OCI-LY7 (cell line): Measurements from ENCODE around the gene CYP19A1. TPM values are rescaled to one million over a fixed set of nuclear protein-coding genes. Genes with fewer than 3 reads are reported as not detected.

Source experiments
- BruUV-seq: library from RNA; stranded (reverse); fragments of 400-500 nt; replicated peaks from 2 replicates; lab custom pipeline; 2021; lab: Mats Ljungman, UMichigan
- CTCF ChIA-PET: fragments of 300-600 bp; sonication (Branson Sonifier 250); formaldehyde crosslinking; loops from one replicate; lab custom pipeline; 2022; ENCODE audit warnings: antibody characterized with exemption; ENCODE audit not compliant: unreplicated experiment; lab: Charles Lee
- POLR2A ChIA-PET: fragments of 300-600 bp; sonication (Branson Sonifier 250); formaldehyde crosslinking; loops from one replicate; lab custom pipeline; 2022; ENCODE audit warnings: antibody characterized with exemption; lab: Charles Lee
- DNase-seq: peaks from one replicate; pipeline ENCODE4 v3.0.0-alpha.2; 2015; ENCODE audit warnings: low spot score
- H2AFZ ChIP-seq: fragments of 200-600 bp; sonication (generic), shearing (Covaris generic); 2 replicates; pipeline ENCODE4 v1.6.1; 2014; ENCODE audit warnings: mild to moderate bottlenecking, antibody characterized with exemption, low read length, moderate library complexity
- H3K27ac ChIP-seq: fragments of 200-600 bp; sonication (generic); 2 replicates; pipeline ENCODE4 v1.5.1; 2014; ENCODE audit warnings: mixed run types, low read depth, mild to moderate bottlenecking, moderate library complexity, low read length, inconsistent platforms; ENCODE audit not compliant: poor library complexity, severe bottlenecking
- H3K36me3 ChIP-seq: fragments of 200-600 bp; sonication (generic); 2 replicates; pipeline ENCODE4 v1.6.1; 2014; ENCODE audit warnings: mild to moderate bottlenecking, antibody characterized with exemption, low read length, moderate library complexity, mixed read lengths; ENCODE audit not compliant: insufficient read depth
- H3K4me1 ChIP-seq: fragments of 200-600 bp; sonication (generic); 2 replicates; pipeline ENCODE4 v1.5.1; 2014; ENCODE audit warnings: mild to moderate bottlenecking, low read length; ENCODE audit not compliant: insufficient read depth, poor library complexity, severe bottlenecking
- H3K4me2 ChIP-seq: fragments of 200-600 bp; sonication (generic); 2 replicates; pipeline ENCODE4 v1.6.1; 2014; ENCODE audit warnings: mild to moderate bottlenecking, low read length
- H3K4me3 ChIP-seq: fragments of 200-600 bp; sonication (generic); 2 replicates; pipeline ENCODE4 v1.5.1; 2014; ENCODE audit warnings: mild to moderate bottlenecking, low read depth, low read length; ENCODE audit not compliant: poor library complexity, severe bottlenecking
- H3K79me2 ChIP-seq: fragments of 200-600 bp; sonication (generic); 2 replicates; pipeline ENCODE4 v1.6.1; 2016; ENCODE audit warnings: low read depth, mild to moderate bottlenecking, low read length, moderate library complexity, mixed read lengths; ENCODE audit not compliant: insufficient read depth
- H3K9me2 ChIP-seq: fragments of 200-600 bp; sonication (generic); 2 replicates; pipeline ENCODE4 v1.6.1; 2016; ENCODE audit warnings: mild to moderate bottlenecking, low read length, mixed read lengths; ENCODE audit not compliant: insufficient read depth
- H3K9me3 ChIP-seq: fragments of 200-600 bp; sonication (generic); 2 replicates; pipeline ENCODE4 v1.6.1; 2014; ENCODE audit warnings: mild to moderate bottlenecking, mixed run types, low read length, mixed read lengths
- H4K20me1 ChIP-seq: fragments of 200-600 bp; sonication (generic); 2 replicates; pipeline ENCODE4 v1.6.1; 2014; ENCODE audit warnings: mild to moderate bottlenecking, antibody characterized with exemption, low read length, moderate library complexity, mixed read lengths; ENCODE audit not compliant: insufficient read depth
- EZH2phosphoT487 ChIP-seq: fragments of 200-600 bp; sonication (generic); IDR thresholded peaks from 2 replicates; pipeline ENCODE4 v1.6.1; 2018; ENCODE audit warnings: low read depth, borderline replicate concordance, mild to moderate bottlenecking, mixed run types, antibody characterized with exemption, low read length, moderate library complexity, mixed read lengths
- intact Hi-C: fragments of 100-400 bp; cut with micrococcal nuclease; formaldehyde crosslinking; loops from one replicate; pipeline ENCODE4 v1.10.0; 2022; ENCODE audit not compliant: unreplicated experiment
- total RNA-seq, 2 experiments: library from RNA; depleted of rRNA in 1 of 2; stranded (reverse); fragments of >200 nt in 1 of 2; shearing (Covaris generic) in 1 of 2; gene quantifications; 2 replicates each; pipeline ENCODE4 v1.2.3, GENCODE V29; 2014 to 2022
- TF ChIP-seq, protein P1 (sequence below): fragments of 200-600 bp; sonication (generic); conservative IDR thresholded peaks from 2 replicates; pipeline ENCODE4 v1.5.1; 2014; ENCODE audit warnings: mild to moderate bottlenecking, antibody characterized with exemption, low read length, moderate library complexity, mixed read lengths

CYP19A1 gene
- total RNA-seq, 2 experiments from 2014 or later, result 0.13 TPM; not detected in 1

DNA sequence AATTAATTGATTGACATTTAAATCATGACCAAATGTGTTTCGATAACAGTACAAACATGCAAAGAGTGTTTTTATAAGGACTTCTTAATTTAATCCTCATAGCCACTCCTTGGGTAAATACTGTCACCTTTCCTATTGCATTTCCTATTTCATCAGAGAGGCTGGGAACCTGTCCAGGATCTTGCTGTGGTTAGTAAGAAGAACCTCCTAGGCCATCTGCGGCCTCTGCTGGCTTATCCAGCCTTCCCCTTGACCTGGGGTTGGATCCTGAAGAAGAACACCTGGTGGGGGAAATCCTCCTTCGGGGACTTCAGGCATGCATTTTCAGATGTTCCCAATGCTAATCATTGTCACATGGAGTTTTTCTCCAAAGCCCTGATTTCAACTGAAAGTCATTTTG, 28.5 kb upstream of the CYP19A1 start:
- Histone ChIP-seq H3K9me2 (no peaks in the 10 kb centered on the region), H2AFZ (no peak overlapping the region), H3K27ac (no peak overlapping the region), H3K4me1 (no peaks in the 10 kb centered on the region), H4K20me1 (no peaks in the 10 kb centered on the region), H3K36me3 (no peaks in the 10 kb centered on the region), H3K79me2 (no peaks in the 10 kb centered on the region), H3K9me3 (no peaks in the 10 kb centered on the region), H3K4me3 (no peak overlapping the region), H3K4me2 (no peak overlapping the region)
- CTCF ChIA-PET, result no interaction called here
- TF ChIP-seq EZH2phosphoT487, result no peak
- TF ChIP-seq, protein P1, sequence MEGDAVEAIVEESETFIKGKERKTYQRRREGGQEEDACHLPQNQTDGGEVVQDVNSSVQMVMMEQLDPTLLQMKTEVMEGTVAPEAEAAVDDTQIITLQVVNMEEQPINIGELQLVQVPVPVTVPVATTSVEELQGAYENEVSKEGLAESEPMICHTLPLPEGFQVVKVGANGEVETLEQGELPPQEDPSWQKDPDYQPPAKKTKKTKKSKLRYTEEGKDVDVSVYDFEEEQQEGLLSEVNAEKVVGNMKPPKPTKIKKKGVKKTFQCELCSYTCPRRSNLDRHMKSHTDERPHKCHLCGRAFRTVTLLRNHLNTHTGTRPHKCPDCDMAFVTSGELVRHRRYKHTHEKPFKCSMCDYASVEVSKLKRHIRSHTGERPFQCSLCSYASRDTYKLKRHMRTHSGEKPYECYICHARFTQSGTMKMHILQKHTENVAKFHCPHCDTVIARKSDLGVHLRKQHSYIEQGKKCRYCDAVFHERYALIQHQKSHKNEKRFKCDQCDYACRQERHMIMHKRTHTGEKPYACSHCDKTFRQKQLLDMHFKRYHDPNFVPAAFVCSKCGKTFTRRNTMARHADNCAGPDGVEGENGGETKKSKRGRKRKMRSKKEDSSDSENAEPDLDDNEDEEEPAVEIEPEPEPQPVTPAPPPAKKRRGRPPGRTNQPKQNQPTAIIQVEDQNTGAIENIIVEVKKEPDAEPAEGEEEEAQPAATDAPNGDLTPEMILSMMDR, result no peak
- no peak for DNase-seq
- POLR2A ChIA-PET, result no interaction called here
- BruUV-seq, result no TSS peak
- intact Hi-C loops, result no loop called here

DNA sequence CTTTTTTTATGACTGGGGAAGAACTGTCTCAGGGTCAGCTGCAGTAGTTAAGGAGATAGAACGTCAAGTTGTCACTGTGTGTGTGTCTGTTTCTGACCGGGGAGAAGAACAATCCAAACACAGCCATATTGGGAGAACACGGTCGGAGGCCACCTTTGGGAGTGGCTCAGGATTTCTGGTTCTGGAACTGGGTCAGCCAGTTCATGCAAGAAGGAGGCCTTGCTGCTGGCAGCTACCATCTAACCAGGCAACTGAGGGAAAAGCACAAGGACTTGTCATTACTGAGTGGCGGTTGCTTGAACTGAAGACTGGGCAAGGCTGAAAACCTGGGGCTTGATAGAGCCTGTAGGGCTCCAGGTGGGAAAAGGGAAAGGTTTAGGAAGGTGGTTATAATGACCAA, 27.7 kb upstream of the CYP19A1 start:
- Histone ChIP-seq H3K36me3 (no peaks in the 10 kb centered on the region), H3K79me2 (no peaks in the 10 kb centered on the region), H3K9me2 (no peaks in the 10 kb centered on the region), H3K4me3 (no peak overlapping the region), H3K9me3 (no peaks in the 10 kb centered on the region), H3K4me1 (no peaks in the 10 kb centered on the region), H2AFZ (no peak overlapping the region), H3K27ac (no peak overlapping the region), H3K4me2 (no peak overlapping the region), H4K20me1 (no peaks in the 10 kb centered on the region)
- intact Hi-C loops, result no loop called here
- no peak for TF ChIP-seq EZH2phosphoT487
- TF ChIP-seq, protein P1, result no peak
- CTCF ChIA-PET, result no interaction called here
- DNase-seq, result no peak
- POLR2A ChIA-PET, result no interaction called here
- BruUV-seq, result no TSS peak

- Histone ChIP-seq H3K4me3 (no peak overlapping the region), H3K27ac (no peak overlapping the region), H2AFZ (no peak overlapping the region), H3K9me3 (no peaks in the 10 kb centered on the region), H3K9me2 (no peaks in the 10 kb centered on the region), H3K4me2 (no peak overlapping the region), H4K20me1 (no peaks in the 10 kb centered on the region), H3K36me3 (no peaks in the 10 kb centered on the region), H3K4me1 (no peaks in the 10 kb centered on the region), H3K79me2 (no peaks in the 10 kb centered on the region)
- no TSS peak for BruUV-seq
- CTCF ChIA-PET, result no interaction called here
- intact Hi-C loops, result no loop called here
- POLR2A ChIA-PET, result no interaction called here
- DNase-seq, result no peak
- no peak for TF ChIP-seq EZH2phosphoT487
- TF ChIP-seq, protein P1, result no peak
Measured at GRCh38 chr15:51365417-51365816, 27.0 kb upstream of the CYP19A1 start.
